GM21390 (cell line): ENCODE results near the gene MID2.
"Not testable (repeated sequence)": the region's sequence is repeated elsewhere in the genome, so short reads cannot be mapped to it uniquely, and the experiment has no call there.

Experiments used
- ATAC-seq: cut with Tn5 transposase; IDR thresholded peaks from one replicate; pipeline ENCODE4 v1.9.1; 2021; ENCODE audit not compliant: unreplicated experiment

Gene MID2

GRCh38 chrX:107940095-107940494 lies 114.4 kb downstream of the MID2 start:
- no peak for ATAC-seq

GRCh38 chrX:107955337-107955736 lies 129.7 kb downstream of the MID2 start:
- not testable (repeated sequence) for ATAC-seq

- ATAC-seq: no peak
Observed at GRCh38 chrX:107968623-107969022, 143.0 kb downstream of the MID2 start.

GRCh38 chrX:107970073-107970472 lies 144.4 kb downstream of the MID2 start:
- ATAC-seq: no peak

- no peak for ATAC-seq
Observed at GRCh38 chrX:107971636-107972035, 146.0 kb downstream of the MID2 start.
